ENCODE results near the gene GABRG3. TPM values are rescaled to one million over a fixed set of nuclear protein-coding genes. Genes with fewer than 3 reads are reported as not detected.

Gene GABRG3
- total and polyA plus RNA-seq, 4 donors: 0.02 to 0.19 TPM; not detected in 2

GRCh38 chr15:27278761-27279160 lies 307.8 kb downstream of the GABRG3 start:
- Histone ChIP-seq H3K4me1 (ENCODE audit: control insufficient read depth in 4 of 4, insufficient read depth in 4 of 4, low read length in 3 of 4) (no peaks in the 10 kb centered on the region), H3K9me3 (ENCODE audit: control insufficient read depth in 4 of 4, low read length in 3 of 4) (peaks cover 0 to 6% (median 0%) of the 10 kb centered on the region in 4 donors), H3K27me3 (ENCODE audit: control insufficient read depth in 4 of 4, insufficient read depth in 4 of 4, low read length in 3 of 4) (no peaks in the 10 kb centered on the region), H3K27ac (ENCODE audit: low read depth in 1 of 2, low read length in 2 of 2) (no peak overlapping the region), H3K4me3 (ENCODE audit: low read depth in 1 of 3, low read length in 3 of 3) (no peak overlapping the region), H3K9ac (ENCODE audit: low read depth in 1 of 2, low read length in 2 of 2) (no peak overlapping the region), H3K36me3 (ENCODE audit: control insufficient read depth in 4 of 4, insufficient read depth in 3 of 4, low read depth in 1 of 4, low read length in 3 of 4) (no peaks in the 10 kb centered on the region)
- 76% methylated on average over 3 of the region's 3 CpGs for WGBS
- DNase-seq (ENCODE audit: low spot score): no peak
- TF ChIP-seq FOXA1 (IDR thresholded peaks at IDR 0.05) (no peak), NR2F2 (IDR thresholded peaks at IDR 0.05) (no peak), ATF3 (IDR thresholded peaks at IDR 0.05) (no peak), REST (IDR thresholded peaks at IDR 0.05) (no peak), FOXA2 (IDR thresholded peaks at IDR 0.05) (no peak)

- Histone ChIP-seq H3K4me3 (ENCODE audit: low read depth in 1 of 3, low read length in 3 of 3) (no peak overlapping the region), H3K36me3 (ENCODE audit: control insufficient read depth in 4 of 4, insufficient read depth in 3 of 4, low read depth in 1 of 4, low read length in 3 of 4) (no peaks in the 10 kb centered on the region), H3K27ac (ENCODE audit: low read depth in 1 of 2, low read length in 2 of 2) (no peak overlapping the region), H3K9ac (ENCODE audit: low read depth in 1 of 2, low read length in 2 of 2) (no peak overlapping the region), H3K27me3 (ENCODE audit: control insufficient read depth in 4 of 4, insufficient read depth in 4 of 4, low read length in 3 of 4) (no peaks in the 10 kb centered on the region), H3K9me3 (ENCODE audit: control insufficient read depth in 4 of 4, low read length in 3 of 4) (no peaks in the 10 kb centered on the region), H3K4me1 (ENCODE audit: control insufficient read depth in 4 of 4, insufficient read depth in 4 of 4, low read length in 3 of 4) (no peaks in the 10 kb centered on the region)
- 73% methylated on average over 3 of the region's 3 CpGs for WGBS
- DNase-seq (ENCODE audit: low spot score): no peak
- no peak for TF ChIP-seq CTCF (IDR thresholded peaks at IDR 0.05; ENCODE audit: low read depth, low read length, missing input control)
- no peak for TF ChIP-seq RXRA (IDR thresholded peaks at IDR 0.05)
- no peak for TF ChIP-seq GABPA (IDR thresholded peaks at IDR 0.05 in 1 of 2, conservative IDR thresholded peaks at IDR 0.05 in 1 of 2)
- no peak for TF ChIP-seq REST (IDR thresholded peaks at IDR 0.05)
- TF ChIP-seq ATF3 (IDR thresholded peaks at IDR 0.05): no peak
- TF ChIP-seq ZBTB33 (IDR thresholded peaks at IDR 0.05): no peak
- no peak for TF ChIP-seq HNF4A (conservative IDR thresholded peaks at IDR 0.05)
- no peak for TF ChIP-seq YY1 (IDR thresholded peaks at IDR 0.05)
- TF ChIP-seq FOXA2 (IDR thresholded peaks at IDR 0.05): no peak
- TF ChIP-seq JUND (IDR thresholded peaks at IDR 0.05): no peak
- no peak for TF ChIP-seq HNF4G (IDR thresholded peaks at IDR 0.05)
- no peak for TF ChIP-seq RAD21 (IDR thresholded peaks at IDR 0.05)
- TF ChIP-seq FOXA1 (IDR thresholded peaks at IDR 0.05): no peak
- no peak for TF ChIP-seq MAX (IDR thresholded peaks at IDR 0.05)
- no peak for TF ChIP-seq NR2F2 (IDR thresholded peaks at IDR 0.05)
- TF ChIP-seq EGR1 (IDR thresholded peaks at IDR 0.05; ENCODE audit: low read depth in 2 of 2): no peak
- no peak for TF ChIP-seq SP1 (IDR thresholded peaks at IDR 0.05)
Observed at GRCh38 chr15:27292641-27293040, 321.7 kb downstream of the GABRG3 start.

Measured in liver (tissue), 9 donors.